ENCODE measurements around the gene HRH3. TPM values are rescaled to one million over a fixed set of nuclear protein-coding genes. Genes with fewer than 3 reads are reported as not detected.

The HRH3 gene
- total and polyA plus RNA-seq, 9 donors, result not detected

- no peak for TF ChIP-seq POLR2A (IDR thresholded peaks at IDR 0.05)
- TF ChIP-seq CTCF (IDR thresholded peaks at IDR 0.05), result no peak
- no peak for TF ChIP-seq EP300 (IDR thresholded peaks at IDR 0.05)
- WGBS, 3 donors, result 71 to 79% (median 72%) methylated on average over 3 of the region's 3 CpGs
These were observed 34.0 kb downstream of the HRH3 start for GRCh38 chr20:62186096-62186426.

GRCh38 chr20:62183426-62184142, 36.5 kb downstream of the HRH3 start:
- 25 to 27% (median 25%) methylated on average over 25 of the region's 25 CpGs for WGBS, 3 donors
- intact Hi-C loops (cut with DNase I), result no loop called here
- peak overlapping the region; percentile 77 to 80 for H3K27ac ChIP-seq

More at GRCh38 chr20:62186096-62186426, 34.0 kb downstream of the HRH3 start:
- DNase-seq, result no peak
- intact Hi-C loops (cut with DNase I), result no loop called here
- no peak overlapping the region for H3K27ac ChIP-seq
- H3K4me1 ChIP-seq (ENCODE audit: insufficient read depth), result peaks cover 3% of the 10 kb centered on the region
- H3K36me3 ChIP-seq, result no peaks in the 10 kb centered on the region
- H3K27me3 ChIP-seq, result no peaks in the 10 kb centered on the region
- no peaks in the 10 kb centered on the region for H3K9me3 ChIP-seq
- H3K4me3 ChIP-seq, result no peak overlapping the region

GRCh38 chr20:62182469-62183425, 37.3 kb downstream of the HRH3 start, which contains the start of gene MTG2:
MTG2 (plus strand) TSS chr20:62183028; CDS start chr20:62193421, 10,393 bp downstream.
- Histone ChIP-seq H3K4me1 (ENCODE audit: insufficient read depth) (peaks cover 3% of the 10 kb centered on the region), H3K27ac (peak within 1 kb of the TSS; percentile 77 to 80), H3K27me3 (no peaks in the 10 kb centered on the region), H3K36me3 (no peaks in the 10 kb centered on the region), H3K9me3 (no peaks in the 10 kb centered on the region), H3K4me3 (peak within 1 kb of the TSS; percentile 95)
- peak; percentile 93 to 96 (median 94) for DNase-seq
- TF ChIP-seq CTCF (IDR thresholded peaks at IDR 0.05) (peak in 2 of 3 donors; percentile 6 to 30), EP300 (IDR thresholded peaks at IDR 0.05) (no peak), POLR2A (IDR thresholded peaks at IDR 0.05) (peak; percentile 81)
- intact Hi-C loops (cut with DNase I), result no loop called here
- 1% methylated on average over 70 to 96 of the region's 96 CpGs for WGBS, 3 donors

More at GRCh38 chr20:62183426-62184142, 36.5 kb downstream of the HRH3 start:
- H3K27me3 ChIP-seq, result no peaks in the 10 kb centered on the region
- no peak for TF ChIP-seq CTCF (IDR thresholded peaks at IDR 0.05)
- no peak for TF ChIP-seq EP300 (IDR thresholded peaks at IDR 0.05)
- TF ChIP-seq POLR2A (IDR thresholded peaks at IDR 0.05), result no peak
- H3K4me3 ChIP-seq, result peak overlapping the region; percentile 95
- DNase-seq, result no peak
- H3K4me1 ChIP-seq (ENCODE audit: insufficient read depth), result peaks cover 3% of the 10 kb centered on the region
- H3K36me3 ChIP-seq, result no peaks in the 10 kb centered on the region
- no peaks in the 10 kb centered on the region for H3K9me3 ChIP-seq

- no peak overlapping the region for H3K4me3 ChIP-seq
- H3K27ac ChIP-seq, result no peak overlapping the region
These were observed 38.3 kb downstream of the HRH3 start for GRCh38 chr20:62181808-62182207.

More at GRCh38 chr20:62181808-62182207, 38.3 kb downstream of the HRH3 start:
- TF ChIP-seq POLR2A (IDR thresholded peaks at IDR 0.05) (no peak), CTCF (IDR thresholded peaks at IDR 0.05) (no peak), EP300 (IDR thresholded peaks at IDR 0.05) (no peak)
- DNase-seq, result no peak
- no peaks in the 10 kb centered on the region for H3K27me3 ChIP-seq
- no peaks in the 10 kb centered on the region for H3K9me3 ChIP-seq
- H3K36me3 ChIP-seq, result no peaks in the 10 kb centered on the region
- intact Hi-C loops (cut with DNase I), result no loop called here
- WGBS, 3 donors, result 86 to 91% (median 90%) methylated on average over 2 of the region's 2 CpGs
- peaks cover 3% of the 10 kb centered on the region for H3K4me1 ChIP-seq (ENCODE audit: insufficient read depth)

All from ovary (tissue), 9 donors.